GM13977 (cell line): ENCODE measurements around the gene MGMT.

ENCODE experiments used
- DNase-seq: peaks from one replicate; pipeline ENCODE4 v3.0.0; 2012; ENCODE audit warnings: low spot score
- CTCF ChIP-seq: IDR thresholded peaks from 2 replicates; pipeline ENCODE4 v1.5.1; 2012; ENCODE audit warnings: mild to moderate bottlenecking, control low read depth; ENCODE audit not compliant: insufficient read depth; ENCODE audit errors: extremely low read depth, missing control alignments
- in situ Hi-C: fragments of 300-500 bp; cut with MboI; formaldehyde crosslinking; loops from one replicate; pipeline ENCODE4 v1.12.0; 2022; ENCODE audit warnings: low sequenced_read_pairs, low pct_unique_long_range_greater_than_20kb, mixed read lengths, inconsistent platforms; ENCODE audit not compliant: unreplicated experiment

Gene MGMT

GRCh38 chr10:129696636-129697035, 229.6 kb downstream of the MGMT start:
- no peak for DNase-seq
- TF ChIP-seq CTCF = no peak
- in situ Hi-C loops = no loop called here

- in situ Hi-C loops = no loop called here
- no peak for DNase-seq
These were observed 230.6 kb downstream of the MGMT start for GRCh38 chr10:129697463-129698247.

GRCh38 chr10:129699722-129700340, 232.8 kb downstream of the MGMT start:
- no peak for DNase-seq
- in situ Hi-C loops = no loop called here
- TF ChIP-seq CTCF = no peak

More at GRCh38 chr10:129697463-129698247, 230.6 kb downstream of the MGMT start:
- TF ChIP-seq CTCF = no peak

- no peak for DNase-seq
- TF ChIP-seq CTCF = no peak
- in situ Hi-C loops = no loop called here
These were observed 235.6 kb downstream of the MGMT start for GRCh38 chr10:129702605-129703004.

- no peak for TF ChIP-seq CTCF
- in situ Hi-C loops = no loop called here
- DNase-seq = no peak
These were observed 236.5 kb downstream of the MGMT start for GRCh38 chr10:129703287-129704137.

- no peak for DNase-seq
- in situ Hi-C loops = no loop called here
- no peak for TF ChIP-seq CTCF
These were observed 237.2 kb downstream of the MGMT start for GRCh38 chr10:129704225-129704624.
